GM06990 (cell line): ENCODE data around the gene FAM3B.
"Not testable (repeated sequence)": the region's sequence is repeated elsewhere in the genome, so short reads cannot be mapped to it uniquely, and the experiment has no call there.

Experiments
- DNase-seq: peaks from one replicate; pipeline ENCODE4 v3.0.0-alpha.2; 2011; ENCODE audit not compliant: insufficient read length; ENCODE audit errors: extremely low read depth
- H3K27me3 ChIP-seq: replicated peaks from 2 replicates; pipeline ENCODE4 v1.6.0; 2011; ENCODE audit warnings: low read length; ENCODE audit not compliant: control insufficient read depth, insufficient read depth
- H3K36me3 ChIP-seq: 2 replicates; pipeline ENCODE4 v1.5.1; 2011; ENCODE audit warnings: low read length; ENCODE audit not compliant: control insufficient read depth, insufficient read depth
- H3K4me3 ChIP-seq: replicated peaks from 2 replicates; pipeline ENCODE4 v1.5.1; 2011; ENCODE audit warnings: low read depth, mild to moderate bottlenecking, control low read depth, low read length
- CTCF ChIP-seq: IDR thresholded peaks from 2 replicates; pipeline ENCODE4 v1.5.1; 2011; ENCODE audit warnings: low read length, control low read depth, mild to moderate bottlenecking, inconsistent platforms; ENCODE audit not compliant: insufficient read depth, poor library complexity, severe bottlenecking

The FAM3B gene

GRCh38 chr21:41294548-41295231 lies 21.9 kb upstream of the FAM3B start:
- Histone ChIP-seq H3K4me3 (no peak overlapping the region), H3K36me3 (no peaks in the 10 kb centered on the region), H3K27me3 (no peaks in the 10 kb centered on the region)
- no peak for TF ChIP-seq CTCF
- no peak for DNase-seq

GRCh38 chr21:41295721-41296254 lies 20.8 kb upstream of the FAM3B start:
- no peaks in the 10 kb centered on the region for H3K36me3 ChIP-seq
- H3K4me3 ChIP-seq, result no peak overlapping the region
- no peaks in the 10 kb centered on the region for H3K27me3 ChIP-seq
- no peak for DNase-seq
- TF ChIP-seq CTCF, result no peak

- no peak overlapping the region for H3K4me3 ChIP-seq
- no peak for DNase-seq
- no peaks in the 10 kb centered on the region for H3K27me3 ChIP-seq
- no peaks in the 10 kb centered on the region for H3K36me3 ChIP-seq
- no peak for TF ChIP-seq CTCF
Observed at GRCh38 chr21:41302976-41303375, 13.6 kb upstream of the FAM3B start.

- H3K36me3 ChIP-seq, result no peaks in the 10 kb centered on the region
- no peak overlapping the region for H3K4me3 ChIP-seq
- no peak for TF ChIP-seq CTCF
- no peak for DNase-seq
- H3K27me3 ChIP-seq, result no peaks in the 10 kb centered on the region; the same call in 1 of the 2 replicates
Observed at GRCh38 chr21:41304068-41304720, 12.4 kb upstream of the FAM3B start.

GRCh38 chr21:41307219-41307618 lies 9.4 kb upstream of the FAM3B start:
- TF ChIP-seq CTCF, result no peak
- no peak for DNase-seq
- H3K27me3 ChIP-seq, result no peaks in the 10 kb centered on the region; the same call in 1 of the 2 replicates
- no peak overlapping the region for H3K4me3 ChIP-seq
- H3K36me3 ChIP-seq, result no peaks in the 10 kb centered on the region

- H3K4me3 ChIP-seq, H3K27me3 ChIP-seq, DNase-seq, H3K36me3 ChIP-seq: not testable (repeated sequence)
Observed at GRCh38 chr21:41313285-41314164, 3.1 kb upstream of the FAM3B start.
